ENCODE results near the gene BBIP1.

DNA sequence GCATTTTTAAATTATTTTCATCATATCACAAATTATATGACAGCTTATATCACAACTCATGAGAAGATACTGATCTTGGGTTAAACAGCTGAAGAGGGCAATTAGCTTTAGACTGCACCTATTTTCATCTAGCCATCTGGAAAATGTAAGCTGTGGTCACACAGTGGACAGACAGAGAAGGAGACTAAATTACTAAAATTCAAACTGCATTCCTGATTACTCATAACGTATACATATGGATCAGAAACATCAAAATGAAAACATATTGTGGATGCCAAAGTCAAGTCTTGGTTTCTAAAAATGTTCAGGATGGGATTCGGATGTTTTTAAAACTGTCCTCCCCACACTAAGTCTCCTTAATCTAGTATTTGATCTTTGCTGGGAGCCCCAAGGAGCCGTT, 6.6 kb downstream of the BBIP1 start:
- TF ChIP-seq, protein P1, sequence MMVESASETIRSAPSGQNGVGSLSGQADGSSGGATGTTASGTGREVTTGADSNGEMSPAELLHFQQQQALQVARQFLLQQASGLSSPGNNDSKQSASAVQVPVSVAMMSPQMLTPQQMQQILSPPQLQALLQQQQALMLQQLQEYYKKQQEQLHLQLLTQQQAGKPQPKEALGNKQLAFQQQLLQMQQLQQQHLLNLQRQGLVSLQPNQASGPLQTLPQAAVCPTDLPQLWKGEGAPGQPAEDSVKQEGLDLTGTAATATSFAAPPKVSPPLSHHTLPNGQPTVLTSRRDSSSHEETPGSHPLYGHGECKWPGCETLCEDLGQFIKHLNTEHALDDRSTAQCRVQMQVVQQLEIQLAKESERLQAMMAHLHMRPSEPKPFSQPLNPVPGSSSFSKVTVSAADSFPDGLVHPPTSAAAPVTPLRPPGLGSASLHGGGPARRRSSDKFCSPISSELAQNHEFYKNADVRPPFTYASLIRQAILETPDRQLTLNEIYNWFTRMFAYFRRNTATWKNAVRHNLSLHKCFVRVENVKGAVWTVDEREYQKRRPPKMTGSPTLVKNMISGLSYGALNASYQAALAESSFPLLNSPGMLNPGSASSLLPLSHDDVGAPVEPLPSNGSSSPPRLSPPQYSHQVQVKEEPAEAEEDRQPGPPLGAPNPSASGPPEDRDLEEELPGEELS (CRISPR knock-in tag; IDR thresholded peaks at IDR 0.05): no peak
- no peak for TF ChIP-seq ELF4 (CRISPR knock-in tag; IDR thresholded peaks at IDR 0.05; ENCODE audit: low read depth)
- TF ChIP-seq, protein P2, sequence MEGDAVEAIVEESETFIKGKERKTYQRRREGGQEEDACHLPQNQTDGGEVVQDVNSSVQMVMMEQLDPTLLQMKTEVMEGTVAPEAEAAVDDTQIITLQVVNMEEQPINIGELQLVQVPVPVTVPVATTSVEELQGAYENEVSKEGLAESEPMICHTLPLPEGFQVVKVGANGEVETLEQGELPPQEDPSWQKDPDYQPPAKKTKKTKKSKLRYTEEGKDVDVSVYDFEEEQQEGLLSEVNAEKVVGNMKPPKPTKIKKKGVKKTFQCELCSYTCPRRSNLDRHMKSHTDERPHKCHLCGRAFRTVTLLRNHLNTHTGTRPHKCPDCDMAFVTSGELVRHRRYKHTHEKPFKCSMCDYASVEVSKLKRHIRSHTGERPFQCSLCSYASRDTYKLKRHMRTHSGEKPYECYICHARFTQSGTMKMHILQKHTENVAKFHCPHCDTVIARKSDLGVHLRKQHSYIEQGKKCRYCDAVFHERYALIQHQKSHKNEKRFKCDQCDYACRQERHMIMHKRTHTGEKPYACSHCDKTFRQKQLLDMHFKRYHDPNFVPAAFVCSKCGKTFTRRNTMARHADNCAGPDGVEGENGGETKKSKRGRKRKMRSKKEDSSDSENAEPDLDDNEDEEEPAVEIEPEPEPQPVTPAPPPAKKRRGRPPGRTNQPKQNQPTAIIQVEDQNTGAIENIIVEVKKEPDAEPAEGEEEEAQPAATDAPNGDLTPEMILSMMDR (IDR thresholded peaks at IDR 0.05): no peak
- TF ChIP-seq, protein P3, sequence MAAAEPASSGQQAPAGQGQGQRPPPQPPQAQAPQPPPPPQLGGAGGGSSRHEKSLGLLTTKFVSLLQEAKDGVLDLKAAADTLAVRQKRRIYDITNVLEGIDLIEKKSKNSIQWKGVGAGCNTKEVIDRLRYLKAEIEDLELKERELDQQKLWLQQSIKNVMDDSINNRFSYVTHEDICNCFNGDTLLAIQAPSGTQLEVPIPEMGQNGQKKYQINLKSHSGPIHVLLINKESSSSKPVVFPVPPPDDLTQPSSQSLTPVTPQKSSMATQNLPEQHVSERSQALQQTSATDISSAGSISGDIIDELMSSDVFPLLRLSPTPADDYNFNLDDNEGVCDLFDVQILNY (CRISPR knock-in tag; IDR thresholded peaks at IDR 0.05): no peak
- TF ChIP-seq, protein P4, sequence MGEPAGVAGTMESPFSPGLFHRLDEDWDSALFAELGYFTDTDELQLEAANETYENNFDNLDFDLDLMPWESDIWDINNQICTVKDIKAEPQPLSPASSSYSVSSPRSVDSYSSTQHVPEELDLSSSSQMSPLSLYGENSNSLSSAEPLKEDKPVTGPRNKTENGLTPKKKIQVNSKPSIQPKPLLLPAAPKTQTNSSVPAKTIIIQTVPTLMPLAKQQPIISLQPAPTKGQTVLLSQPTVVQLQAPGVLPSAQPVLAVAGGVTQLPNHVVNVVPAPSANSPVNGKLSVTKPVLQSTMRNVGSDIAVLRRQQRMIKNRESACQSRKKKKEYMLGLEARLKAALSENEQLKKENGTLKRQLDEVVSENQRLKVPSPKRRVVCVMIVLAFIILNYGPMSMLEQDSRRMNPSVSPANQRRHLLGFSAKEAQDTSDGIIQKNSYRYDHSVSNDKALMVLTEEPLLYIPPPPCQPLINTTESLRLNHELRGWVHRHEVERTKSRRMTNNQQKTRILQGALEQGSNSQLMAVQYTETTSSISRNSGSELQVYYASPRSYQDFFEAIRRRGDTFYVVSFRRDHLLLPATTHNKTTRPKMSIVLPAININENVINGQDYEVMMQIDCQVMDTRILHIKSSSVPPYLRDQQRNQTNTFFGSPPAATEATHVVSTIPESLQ (CRISPR knock-in tag; IDR thresholded peaks at IDR 0.05): no peak
- no peak for TF ChIP-seq ZNF121 (CRISPR knock-in tag; IDR thresholded peaks at IDR 0.05)
- no peak for TF ChIP-seq ETV6 (CRISPR knock-in tag; IDR thresholded peaks at IDR 0.05)
- no peak for TF ChIP-seq ESRRA (CRISPR knock-in tag; IDR thresholded peaks at IDR 0.05; ENCODE audit: borderline replicate concordance)
- no peak for TF ChIP-seq CREB1 (CRISPR knock-in tag; IDR thresholded peaks at IDR 0.05)
- TF ChIP-seq, protein P5, sequence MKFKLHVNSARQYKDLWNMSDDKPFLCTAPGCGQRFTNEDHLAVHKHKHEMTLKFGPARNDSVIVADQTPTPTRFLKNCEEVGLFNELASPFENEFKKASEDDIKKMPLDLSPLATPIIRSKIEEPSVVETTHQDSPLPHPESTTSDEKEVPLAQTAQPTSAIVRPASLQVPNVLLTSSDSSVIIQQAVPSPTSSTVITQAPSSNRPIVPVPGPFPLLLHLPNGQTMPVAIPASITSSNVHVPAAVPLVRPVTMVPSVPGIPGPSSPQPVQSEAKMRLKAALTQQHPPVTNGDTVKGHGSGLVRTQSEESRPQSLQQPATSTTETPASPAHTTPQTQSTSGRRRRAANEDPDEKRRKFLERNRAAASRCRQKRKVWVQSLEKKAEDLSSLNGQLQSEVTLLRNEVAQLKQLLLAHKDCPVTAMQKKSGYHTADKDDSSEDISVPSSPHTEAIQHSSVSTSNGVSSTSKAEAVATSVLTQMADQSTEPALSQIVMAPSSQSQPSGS (CRISPR knock-in tag; IDR thresholded peaks at IDR 0.05; ENCODE audit: borderline replicate concordance, low read depth): no peak
- TF ChIP-seq, protein P6, sequence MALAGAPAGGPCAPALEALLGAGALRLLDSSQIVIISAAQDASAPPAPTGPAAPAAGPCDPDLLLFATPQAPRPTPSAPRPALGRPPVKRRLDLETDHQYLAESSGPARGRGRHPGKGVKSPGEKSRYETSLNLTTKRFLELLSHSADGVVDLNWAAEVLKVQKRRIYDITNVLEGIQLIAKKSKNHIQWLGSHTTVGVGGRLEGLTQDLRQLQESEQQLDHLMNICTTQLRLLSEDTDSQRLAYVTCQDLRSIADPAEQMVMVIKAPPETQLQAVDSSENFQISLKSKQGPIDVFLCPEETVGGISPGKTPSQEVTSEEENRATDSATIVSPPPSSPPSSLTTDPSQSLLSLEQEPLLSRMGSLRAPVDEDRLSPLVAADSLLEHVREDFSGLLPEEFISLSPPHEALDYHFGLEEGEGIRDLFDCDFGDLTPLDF (CRISPR knock-in tag; IDR thresholded peaks at IDR 0.05): no peak
- TF ChIP-seq, protein P7, sequence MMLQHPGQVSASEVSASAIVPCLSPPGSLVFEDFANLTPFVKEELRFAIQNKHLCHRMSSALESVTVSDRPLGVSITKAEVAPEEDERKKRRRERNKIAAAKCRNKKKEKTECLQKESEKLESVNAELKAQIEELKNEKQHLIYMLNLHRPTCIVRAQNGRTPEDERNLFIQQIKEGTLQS (CRISPR knock-in tag; conservative IDR thresholded peaks at IDR 0.05): no peak
